Measurements from ENCODE around the gene MS4A15.
"Not testable (repeated sequence)": the region's sequence is repeated elsewhere in the genome, so short reads cannot be mapped to it uniquely, and the experiment has no call there.

DNA sequence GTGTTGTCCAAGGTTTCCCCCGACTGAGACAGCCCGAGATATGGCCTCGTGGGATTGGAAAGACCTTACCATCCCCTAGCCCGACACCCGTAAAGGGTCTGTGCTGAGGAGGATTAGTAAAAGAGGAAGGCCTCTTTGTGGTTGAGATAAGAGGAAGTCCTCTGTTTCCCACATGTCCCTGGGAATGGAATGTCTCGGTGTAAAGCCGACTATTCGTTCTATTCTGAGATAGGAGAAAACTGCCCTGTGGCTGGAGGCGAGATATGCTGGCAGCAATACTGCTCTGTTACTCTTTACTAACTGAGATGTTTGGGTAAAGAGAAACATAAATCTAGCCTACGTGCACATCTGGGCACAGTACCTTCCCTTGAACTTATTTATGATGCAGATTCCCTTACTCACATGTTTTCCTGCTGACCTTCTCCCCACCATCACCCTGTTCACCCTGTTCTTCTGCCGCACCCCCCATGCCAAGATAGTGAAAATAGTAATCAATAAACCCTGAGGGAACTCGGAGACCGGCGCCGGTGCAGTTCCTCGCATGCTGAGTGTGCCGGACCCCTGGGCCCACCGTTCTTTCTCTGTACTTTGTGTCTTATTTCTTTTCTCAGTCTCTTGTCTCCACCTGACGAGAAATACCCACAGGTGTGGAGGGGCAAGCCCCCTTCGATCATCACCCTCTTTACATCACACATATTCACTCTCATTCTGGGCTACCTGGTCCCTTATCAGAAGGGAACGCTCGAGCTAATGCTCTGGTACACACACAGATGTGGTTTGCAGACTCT, 3.0 kb downstream of the MS4A15 start:
- not testable (repeated sequence) for TF ChIP-seq HDGF (IDR thresholded peaks at IDR 0.05; ENCODE audit: borderline replicate concordance); BHLHE40 (IDR thresholded peaks at IDR 0.05; ENCODE audit: borderline replicate concordance); FOXA1 (IDR thresholded peaks at IDR 0.05); CTBP1 (IDR thresholded peaks at IDR 0.05; ENCODE audit: borderline replicate concordance); FOXK2 (IDR thresholded peaks at IDR 0.05); ELF4 (IDR thresholded peaks at IDR 0.05); ZNF384 (IDR thresholded peaks at IDR 0.05); LEF1 (IDR thresholded peaks at IDR 0.05; ENCODE audit: borderline replicate concordance); FOXM1 (IDR thresholded peaks at IDR 0.05; ENCODE audit: borderline replicate concordance)

Measured in HEK293T (cell line).